ENCODE measurements around the gene CENPH. TPM values are rescaled to one million over a fixed set of nuclear protein-coding genes. Genes with fewer than 3 reads are reported as not detected.
"Not testable (repeated sequence)": the region's sequence is repeated elsewhere in the genome, so short reads cannot be mapped to it uniquely, and the experiment has no call there.

CENPH gene
- total and polyA plus RNA-seq, 4 experiments from 2014 or later: 6.1 to 8.3 (median 6.6) TPM

GRCh38 chr5:69170969-69171368, 18.4 kb upstream of the CENPH start:
- CTCF ChIA-PET (ENCODE audit: partially characterized antibody): no interaction called here
- Mint-ChIP-seq H3K4me1 (peaks cover 11 to 24% (median 18%) of the 10 kb centered on the region in 4 donors), H3K27ac (peak overlapping the region in 1 of 7 donors; percentile 17)

DNA sequence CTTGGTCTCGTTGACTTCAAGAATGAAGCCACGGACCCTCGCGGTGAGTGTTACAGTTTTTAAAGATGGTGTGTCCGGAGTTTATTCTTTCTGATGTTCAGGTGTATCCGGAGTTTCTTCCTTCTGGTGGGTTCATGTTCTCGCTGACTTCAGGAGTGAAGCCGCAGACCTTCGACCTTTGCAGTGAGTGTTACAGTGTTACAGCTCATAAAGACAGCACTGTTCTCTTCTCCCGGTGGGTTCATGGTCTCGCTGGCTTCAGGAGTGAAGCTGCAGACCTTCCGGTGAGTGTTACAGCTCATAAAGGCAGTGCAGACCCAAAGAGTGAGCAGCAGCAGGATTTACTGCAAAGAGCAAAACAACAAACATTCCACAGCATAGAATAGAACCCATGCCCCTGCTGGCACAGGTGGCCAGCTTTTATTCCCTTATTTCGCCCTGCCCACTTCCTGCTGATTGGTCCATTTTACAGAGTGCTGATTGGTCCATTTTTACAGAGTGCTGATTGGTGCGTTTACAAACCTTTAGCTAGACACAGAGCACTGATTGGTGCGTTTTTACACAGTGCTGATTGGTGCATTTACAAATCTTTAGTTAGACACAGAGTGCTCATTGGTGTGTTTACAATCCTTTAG, 7.6 kb upstream of the CENPH start:
- H3K36me3 Mint-ChIP-seq; H3K4me1 ChIP-seq (ENCODE audit: insufficient read depth, low read length); H3K36me3 ChIP-seq (ENCODE audit: insufficient read depth, low read length); H3K27me3 Mint-ChIP-seq; H3K9me3 Mint-ChIP-seq; H3K27ac ChIP-seq (ENCODE audit: low read depth, low read length); DNase-seq; H3K4me3 ChIP-seq (ENCODE audit: low read length in 2 of 2); intact Hi-C loops (cut with micrococcal nuclease); H3K27ac Mint-ChIP-seq; H3K27me3 ChIP-seq (ENCODE audit: insufficient read depth, low read length); H3K4me3 Mint-ChIP-seq; POLR2A ChIA-PET (ENCODE audit: partially characterized antibody); H3K4me1 Mint-ChIP-seq; CTCF ChIA-PET (ENCODE audit: partially characterized antibody); H3K9me3 ChIP-seq (ENCODE audit: control insufficient read depth in 1 of 2, low read length in 2 of 2): not testable (repeated sequence)

More at GRCh38 chr5:69170969-69171368, 18.4 kb upstream of the CENPH start:
- H3K9me3 Mint-ChIP-seq: no peaks in the 10 kb centered on the region
- Histone ChIP-seq H3K27ac (ENCODE audit: low read depth, low read length) (no peak overlapping the region), H3K9me3 (ENCODE audit: control insufficient read depth in 1 of 2, low read length in 2 of 2) (no peaks in the 10 kb centered on the region), H3K4me3 (ENCODE audit: low read length in 2 of 2) (no peak overlapping the region), H3K4me1 (ENCODE audit: insufficient read depth, low read length) (peaks cover 20% of the 10 kb centered on the region), H3K36me3 (ENCODE audit: insufficient read depth, low read length) (no peaks in the 10 kb centered on the region), H3K27me3 (ENCODE audit: insufficient read depth, low read length) (no peaks in the 10 kb centered on the region)
- no peak overlapping the region for H3K4me3 Mint-ChIP-seq
- no peaks in the 10 kb centered on the region for H3K27me3 Mint-ChIP-seq
- intact Hi-C loops (cut with micrococcal nuclease): no loop called here
- POLR2A ChIA-PET (ENCODE audit: partially characterized antibody): interaction anchor here (0.7 kb wide), 1 partner anchor 74 kb away, joined by 3 read pairs; no protein-coding TSS in a partner anchor
- DNase-seq: no peak
- H3K36me3 Mint-ChIP-seq: peaks cover 14 to 17% of the 10 kb centered on the region in 2 donors

DNA sequence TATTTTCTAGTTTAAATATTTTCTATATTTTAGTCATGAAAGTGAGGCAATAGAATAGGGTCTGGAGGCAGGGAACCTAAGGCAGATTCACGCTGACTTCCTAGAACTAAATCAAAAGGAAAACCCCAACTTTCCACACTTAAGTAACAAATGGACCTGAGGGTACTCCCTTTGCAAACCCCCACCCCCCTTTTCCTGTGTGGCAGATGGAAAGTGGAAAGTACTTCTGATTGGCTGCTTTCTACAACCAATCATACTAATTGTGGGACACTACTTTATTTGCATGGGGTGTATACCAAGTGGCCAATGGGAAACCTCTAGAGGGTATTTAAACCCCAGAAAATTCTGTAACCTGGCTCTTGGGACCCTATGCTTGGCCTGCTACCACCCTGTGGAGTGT, 4.8 kb upstream of the CENPH start:
- no peaks in the 10 kb centered on the region for H3K36me3 ChIP-seq (ENCODE audit: insufficient read depth, low read length)
- CTCF ChIA-PET (ENCODE audit: partially characterized antibody): no interaction called here

GRCh38 chr5:69187342-69187741, 2.0 kb upstream of the CENPH start:
- Histone ChIP-seq H3K9me3 (ENCODE audit: control insufficient read depth in 1 of 2, low read length in 2 of 2) (no peaks in the 10 kb centered on the region), H3K27ac (ENCODE audit: low read depth, low read length) (no peak overlapping the region), H3K4me1 (ENCODE audit: insufficient read depth, low read length) (peaks cover 13% of the 10 kb centered on the region), H3K4me3 (ENCODE audit: low read length in 2 of 2) (no peak overlapping the region), H3K36me3 (ENCODE audit: insufficient read depth, low read length) (no peaks in the 10 kb centered on the region), H3K27me3 (ENCODE audit: insufficient read depth, low read length) (no peaks in the 10 kb centered on the region)
- H3K4me1 Mint-ChIP-seq: peaks cover 5 to 21% (median 14%) of the 10 kb centered on the region in 4 donors
- ChIA-PET POLR2A (ENCODE audit: partially characterized antibody) (no interaction called here), CTCF (ENCODE audit: partially characterized antibody) (no interaction called here)
- H3K27ac Mint-ChIP-seq: peak overlapping the region in 3 of 7 donors; percentile 64 to 90 (median 79)
- no peaks in the 10 kb centered on the region for H3K27me3 Mint-ChIP-seq
- H3K36me3 Mint-ChIP-seq: peaks cover 0 to 4% of the 10 kb centered on the region in 2 donors
- intact Hi-C loops (cut with micrococcal nuclease): no loop called here
- DNase-seq: no peak
- no peaks in the 10 kb centered on the region for H3K9me3 Mint-ChIP-seq
- H3K4me3 Mint-ChIP-seq: peak overlapping the region in 2 of 8 donors; percentile 20 to 48

More for the DNA sequence above, 4.8 kb upstream of the CENPH start:
- Mint-ChIP-seq H3K27ac (no peak overlapping the region), H3K9me3 (no peaks in the 10 kb centered on the region), H3K36me3 (no peaks in the 10 kb centered on the region), H3K4me3 (no peak overlapping the region), H3K27me3 (no peaks in the 10 kb centered on the region), H3K4me1 (peaks cover 1 to 11% (median 8%) of the 10 kb centered on the region in 4 donors)
- intact Hi-C loops (cut with micrococcal nuclease): no loop called here
- H3K4me1 ChIP-seq (ENCODE audit: insufficient read depth, low read length): peaks cover 6% of the 10 kb centered on the region
- no peak overlapping the region for H3K27ac ChIP-seq (ENCODE audit: low read depth, low read length)
- H3K4me3 ChIP-seq (ENCODE audit: low read length in 2 of 2): no peak overlapping the region
- no peaks in the 10 kb centered on the region for H3K9me3 ChIP-seq (ENCODE audit: control insufficient read depth in 1 of 2, low read length in 2 of 2)
- POLR2A ChIA-PET (ENCODE audit: partially characterized antibody): no interaction called here
- no peaks in the 10 kb centered on the region for H3K27me3 ChIP-seq (ENCODE audit: insufficient read depth, low read length)
- DNase-seq: no peak

DNA sequence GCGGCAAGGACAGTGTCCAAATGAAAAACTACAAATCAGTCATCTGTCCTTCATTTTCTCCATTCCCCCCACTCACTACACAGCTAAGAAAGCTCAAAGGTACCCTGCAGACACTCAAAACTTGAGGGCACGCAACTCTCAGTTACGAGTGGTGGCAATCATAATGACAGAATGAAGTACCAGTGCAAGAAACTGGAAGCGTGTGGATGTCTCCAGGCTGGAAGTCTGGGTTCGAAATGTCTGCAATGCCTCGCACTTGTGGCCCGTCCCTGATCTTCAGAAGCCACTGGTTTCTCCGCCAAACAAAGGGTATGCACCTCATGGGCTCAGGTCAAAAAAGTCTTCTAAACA, 597 bp upstream of the CENPH start:
- peak overlapping the region; percentile 68 for H3K27ac ChIP-seq (ENCODE audit: low read depth, low read length)
- no peak for DNase-seq
- Mint-ChIP-seq H3K36me3 (peaks cover 0 to 5% of the 10 kb centered on the region in 2 donors), H3K27me3 (no peaks in the 10 kb centered on the region), H3K4me3 (peak overlapping the region; percentile 89 to 95 (median 92)), H3K9me3 (no peaks in the 10 kb centered on the region), H3K4me1 (peaks cover 5 to 21% (median 14%) of the 10 kb centered on the region in 4 donors), H3K27ac (peak overlapping the region; percentile 90 to 97 (median 96))
- peak overlapping the region; percentile 78 for H3K4me3 ChIP-seq (ENCODE audit: low read length in 2 of 2)
- peaks cover 13% of the 10 kb centered on the region for H3K4me1 ChIP-seq (ENCODE audit: insufficient read depth, low read length)
- H3K9me3 ChIP-seq (ENCODE audit: control insufficient read depth in 1 of 2, low read length in 2 of 2): no peaks in the 10 kb centered on the region
- intact Hi-C loops (cut with micrococcal nuclease): loop anchor here (1.0 kb wide), 4 partner anchors 21 to 95 kb away; partner anchors contain the start of genes CCNB1 and CDK7
- H3K36me3 ChIP-seq (ENCODE audit: insufficient read depth, low read length): no peaks in the 10 kb centered on the region
- CTCF ChIA-PET (ENCODE audit: partially characterized antibody): interaction anchor here (0.8 to 2.3 kb wide), 4 partner anchors 12 to 146 kb away, joined by 3 to 6 read pairs (median 4); partner anchors contain the start of gene SLC30A5
- H3K27me3 ChIP-seq (ENCODE audit: insufficient read depth, low read length): no peaks in the 10 kb centered on the region
- POLR2A ChIA-PET (ENCODE audit: partially characterized antibody): interaction anchor here (1.3 to 2.9 kb wide), 5 partner anchors 22 to 144 kb away, joined by 3 to 19 read pairs (median 6); partner anchors contain the start of genes CCDC125, CCNB1, CDK7 and SLC30A5

GRCh38 chr5:69202497-69202896, 13.1 kb downstream of the CENPH start:
- Histone ChIP-seq H3K36me3 (ENCODE audit: insufficient read depth, low read length) (no peaks in the 10 kb centered on the region), H3K9me3 (ENCODE audit: control insufficient read depth in 1 of 2, low read length in 2 of 2) (no peaks in the 10 kb centered on the region), H3K4me1 (ENCODE audit: insufficient read depth, low read length) (no peaks in the 10 kb centered on the region), H3K4me3 (ENCODE audit: low read length in 2 of 2) (no peak overlapping the region), H3K27me3 (ENCODE audit: insufficient read depth, low read length) (no peaks in the 10 kb centered on the region), H3K27ac (ENCODE audit: low read depth, low read length) (no peak overlapping the region)
- ChIA-PET CTCF (ENCODE audit: partially characterized antibody) (no interaction called here), POLR2A (ENCODE audit: partially characterized antibody) (no interaction called here)
- intact Hi-C loops (cut with micrococcal nuclease): no loop called here
- no peak for DNase-seq
- peaks cover 0 to 2% (median 0%) of the 10 kb centered on the region in 4 donors for H3K4me1 Mint-ChIP-seq
- H3K4me3 Mint-ChIP-seq: no peak overlapping the region
- H3K36me3 Mint-ChIP-seq: no peaks in the 10 kb centered on the region
- no peak overlapping the region for H3K27ac Mint-ChIP-seq
- no peaks in the 10 kb centered on the region for H3K9me3 Mint-ChIP-seq
- no peaks in the 10 kb centered on the region for H3K27me3 Mint-ChIP-seq

DNA sequence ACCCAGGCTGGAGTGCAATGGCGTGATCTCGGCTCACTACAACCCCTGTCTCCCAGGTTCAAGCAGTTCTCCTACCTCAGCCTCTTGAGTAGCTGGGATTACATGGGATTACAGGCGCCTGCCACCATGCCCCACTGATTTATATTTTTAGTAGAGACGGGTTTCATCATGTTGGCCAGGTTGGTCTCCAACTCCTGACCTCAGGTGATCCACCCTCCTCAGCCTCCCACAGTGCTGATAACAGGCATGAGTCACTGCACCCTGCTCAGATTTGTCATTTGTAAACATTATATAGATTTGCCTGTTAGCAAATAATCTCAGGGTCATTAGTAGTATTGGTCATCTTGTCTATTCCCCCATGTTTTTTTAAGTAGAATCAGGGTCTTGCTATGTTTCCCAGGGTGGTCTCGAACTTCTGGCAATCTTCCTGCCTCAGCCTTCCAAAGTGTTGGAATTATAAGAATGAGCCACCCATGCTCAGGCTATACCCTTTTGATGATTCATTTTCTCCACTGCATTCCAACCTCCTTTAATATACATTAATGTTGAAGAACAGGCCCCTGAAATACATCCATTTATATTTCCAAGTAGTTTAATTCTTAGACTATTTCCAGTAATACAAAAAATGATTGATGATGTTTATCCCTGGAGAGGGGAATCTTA, 17.3 kb downstream of the CENPH start:
- Mint-ChIP-seq H3K9me3 (no peaks in the 10 kb centered on the region), H3K4me1 (no peaks in the 10 kb centered on the region), H3K27ac (no peak overlapping the region), H3K27me3 (no peaks in the 10 kb centered on the region), H3K36me3 (no peaks in the 10 kb centered on the region), H3K4me3 (no peak overlapping the region)
- no peaks in the 10 kb centered on the region for H3K27me3 ChIP-seq (ENCODE audit: insufficient read depth, low read length)
- no peak overlapping the region for H3K27ac ChIP-seq (ENCODE audit: low read depth, low read length)
- H3K4me1 ChIP-seq (ENCODE audit: insufficient read depth, low read length): no peaks in the 10 kb centered on the region
- H3K4me3 ChIP-seq (ENCODE audit: low read length in 2 of 2): no peak overlapping the region
- intact Hi-C loops (cut with micrococcal nuclease): no loop called here
- no peak for DNase-seq
- no peaks in the 10 kb centered on the region for H3K9me3 ChIP-seq (ENCODE audit: control insufficient read depth in 1 of 2, low read length in 2 of 2)
- POLR2A ChIA-PET (ENCODE audit: partially characterized antibody): no interaction called here
- H3K36me3 ChIP-seq (ENCODE audit: insufficient read depth, low read length): no peaks in the 10 kb centered on the region
- CTCF ChIA-PET (ENCODE audit: partially characterized antibody): no interaction called here
